Fibroblast of skin of back (primary cell): ENCODE data around the gene CALN1.

ENCODE experiments used
- DNase-seq: peaks from one replicate; pipeline ENCODE4 v3.0.0-alpha.2; 2013

The CALN1 gene

GRCh38 chr7:72035266-72035665 is 376.9 kb downstream of the CALN1 start:
- no peak for DNase-seq

- no peak for DNase-seq
Measured at GRCh38 chr7:72032934-72033333, 379.2 kb downstream of the CALN1 start.

- no peak for DNase-seq
Measured at GRCh38 chr7:72030994-72031667, 381.0 kb downstream of the CALN1 start.

- DNase-seq: no peak
Measured at GRCh38 chr7:72028267-72028666, 383.9 kb downstream of the CALN1 start.

- no peak for DNase-seq
Measured at GRCh38 chr7:72025381-72025960, 386.7 kb downstream of the CALN1 start.

- no peak for DNase-seq
Measured at GRCh38 chr7:72023926-72024325, 388.2 kb downstream of the CALN1 start.

GRCh38 chr7:72021716-72022115 is 390.4 kb downstream of the CALN1 start:
- no peak for DNase-seq

GRCh38 chr7:72020311-72020710 is 391.8 kb downstream of the CALN1 start:
- no peak for DNase-seq

GRCh38 chr7:72019436-72019835 is 392.7 kb downstream of the CALN1 start:
- DNase-seq: no peak

- no peak for DNase-seq
Measured at GRCh38 chr7:72017756-72018155, 394.4 kb downstream of the CALN1 start.

GRCh38 chr7:72016574-72016973 is 395.6 kb downstream of the CALN1 start:
- no peak for DNase-seq

GRCh38 chr7:72015136-72015535 is 397.0 kb downstream of the CALN1 start:
- no peak for DNase-seq

- DNase-seq: no peak
Measured at GRCh38 chr7:72007018-72007417, 405.1 kb downstream of the CALN1 start.

GRCh38 chr7:72003236-72003635 is 408.9 kb downstream of the CALN1 start:
- DNase-seq: no peak

GRCh38 chr7:71996141-71996540 is 416.0 kb downstream of the CALN1 start:
- peak; percentile 2 for DNase-seq

GRCh38 chr7:71995111-71995510 is 417.0 kb downstream of the CALN1 start:
- DNase-seq: no peak

- DNase-seq: no peak
Measured at GRCh38 chr7:71991586-71991985, 420.6 kb downstream of the CALN1 start.

GRCh38 chr7:71990138-71990462 is 422.0 kb downstream of the CALN1 start:
- no peak for DNase-seq

GRCh38 chr7:71988201-71988600 is 423.9 kb downstream of the CALN1 start:
- no peak for DNase-seq

- DNase-seq: no peak
Measured at GRCh38 chr7:71987200-71987767, 424.9 kb downstream of the CALN1 start.

- DNase-seq: no peak
Measured at GRCh38 chr7:71984348-71984747, 427.8 kb downstream of the CALN1 start.

GRCh38 chr7:71982851-71983250 is 429.3 kb downstream of the CALN1 start:
- DNase-seq: no peak

GRCh38 chr7:71976645-71977044 is 435.5 kb downstream of the CALN1 start:
- no peak for DNase-seq

- DNase-seq: no peak
Measured at GRCh38 chr7:71974611-71975010, 437.5 kb downstream of the CALN1 start.

- no peak for DNase-seq
Measured at GRCh38 chr7:71972534-71972933, 439.6 kb downstream of the CALN1 start.
